Measurements from ENCODE around the gene PEX10.
"Not testable (repeated sequence)": the region's sequence is repeated elsewhere in the genome, so short reads cannot be mapped to it uniquely, and the experiment has no call there.

PEX10 gene

DNA sequence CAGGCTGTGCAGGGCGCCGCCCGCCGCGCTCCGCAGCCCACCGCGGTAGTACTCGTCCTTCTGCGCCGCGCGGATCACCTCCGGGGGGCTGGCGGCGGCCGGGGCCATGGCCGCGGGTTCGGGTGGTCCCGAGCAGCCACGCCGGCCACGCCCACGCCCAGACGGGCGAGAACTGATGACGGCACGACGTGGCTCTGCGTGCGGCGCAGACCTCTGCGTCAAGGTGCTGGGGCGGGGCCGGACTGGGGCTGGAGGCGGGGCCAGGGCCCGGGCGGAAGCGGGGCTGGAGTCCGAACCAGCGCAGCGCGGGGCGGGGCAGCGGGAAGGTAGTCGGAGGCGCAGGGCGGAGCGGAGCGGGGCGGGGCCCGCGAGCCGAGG lies at the start of gene PEX10:
Gene PEX10, minus strand, starts transcription at position 170 of the 378 bp plus-strand sequence. Its CDS starts 62 bp downstream, at position 108.
- DNase-seq = peak; percentile 98

- no peak for DNase-seq
These were observed 48.8 kb upstream of the PEX10 start for GRCh38 chr1:2460996-2461751.

DNA sequence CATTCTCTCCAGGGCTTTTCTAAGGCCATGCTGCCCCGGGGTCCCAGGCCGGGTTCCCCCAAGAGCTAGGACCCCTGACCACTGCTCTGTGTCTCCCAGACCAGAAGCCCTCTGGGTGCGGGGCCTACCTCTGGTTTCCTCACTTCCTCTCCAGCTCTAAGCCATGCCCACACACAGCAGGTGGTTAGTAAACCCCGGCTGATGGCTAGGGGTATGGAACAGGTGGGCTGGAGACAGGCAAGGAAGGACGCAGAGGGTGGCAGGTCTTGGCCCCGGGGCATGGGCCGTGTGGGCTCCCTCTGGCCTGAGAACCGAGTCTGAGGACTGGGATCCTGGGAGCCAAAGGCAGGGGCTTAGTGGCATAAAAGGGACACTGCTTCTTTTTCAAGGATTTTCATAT lies 47.8 kb upstream of the PEX10 start:
- DNase-seq = no peak

DNA sequence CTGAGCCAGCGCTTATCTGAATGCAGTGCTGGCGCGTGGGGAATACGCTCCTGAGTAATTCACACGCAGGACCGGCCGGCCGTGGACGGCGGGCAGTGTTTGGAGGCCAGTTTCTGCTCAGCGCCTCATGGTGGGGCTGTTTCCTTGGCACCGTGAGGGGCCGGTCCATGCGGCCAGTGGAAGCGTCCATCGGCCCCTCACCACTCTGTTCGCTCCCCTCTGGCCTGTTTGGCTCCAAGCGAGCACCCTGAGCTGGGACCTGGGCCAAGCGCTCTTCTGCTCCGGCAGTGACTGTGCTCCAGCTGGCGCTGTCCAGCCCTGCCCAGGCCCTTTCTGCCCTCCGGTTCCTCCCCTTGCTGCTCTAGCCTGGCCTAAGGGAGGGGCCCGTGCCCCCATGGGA lies 47.4 kb upstream of the PEX10 start:
- DNase-seq = no peak

- DNase-seq = not testable (repeated sequence)
These were observed 46.9 kb upstream of the PEX10 start for GRCh38 chr1:2459102-2459753.

DNA sequence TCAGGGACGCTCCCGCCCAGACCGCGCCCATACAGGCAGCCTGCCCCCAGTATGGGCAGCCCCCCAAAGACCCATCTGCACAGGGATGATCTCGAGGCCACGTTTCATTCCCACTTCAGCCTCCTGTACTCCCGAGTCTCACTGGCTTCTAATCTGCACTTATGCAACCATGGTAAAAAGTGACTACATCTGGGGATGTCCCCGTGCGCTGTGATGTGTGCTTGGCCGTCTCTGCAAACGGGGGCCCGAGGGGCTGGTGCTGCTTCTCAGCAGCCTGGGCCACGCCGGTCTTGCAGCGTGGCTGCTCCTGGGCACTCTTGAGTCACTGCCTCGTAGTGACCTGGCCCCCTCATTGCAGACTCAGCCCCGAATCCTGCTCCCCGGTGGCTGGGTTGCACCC lies 46.3 kb upstream of the PEX10 start:
- no peak for DNase-seq

GRCh38 chr1:2457444-2457843 lies 45.1 kb upstream of the PEX10 start:
- no peak for DNase-seq

DNA sequence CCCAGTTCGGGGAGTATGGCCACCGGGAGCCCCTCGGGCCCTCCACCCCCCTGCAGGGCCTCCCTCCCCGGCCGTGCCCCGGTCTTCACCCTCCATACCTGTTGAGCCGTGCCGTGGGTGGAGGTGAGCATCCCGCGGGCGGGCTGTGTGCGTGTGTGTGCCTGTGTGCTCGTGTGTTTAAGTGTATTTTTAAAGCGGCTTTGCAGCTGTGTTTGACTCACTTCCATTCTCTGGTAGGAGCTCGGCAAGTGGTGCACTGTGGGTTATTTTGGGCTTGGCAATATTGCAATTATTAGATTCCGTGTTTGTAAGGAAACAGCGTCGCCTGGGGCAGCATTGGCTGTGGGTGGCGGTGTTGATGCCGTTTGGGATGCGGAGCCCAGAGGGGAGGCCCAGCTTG lies 43.4 kb upstream of the PEX10 start:
- DNase-seq = no peak

DNA sequence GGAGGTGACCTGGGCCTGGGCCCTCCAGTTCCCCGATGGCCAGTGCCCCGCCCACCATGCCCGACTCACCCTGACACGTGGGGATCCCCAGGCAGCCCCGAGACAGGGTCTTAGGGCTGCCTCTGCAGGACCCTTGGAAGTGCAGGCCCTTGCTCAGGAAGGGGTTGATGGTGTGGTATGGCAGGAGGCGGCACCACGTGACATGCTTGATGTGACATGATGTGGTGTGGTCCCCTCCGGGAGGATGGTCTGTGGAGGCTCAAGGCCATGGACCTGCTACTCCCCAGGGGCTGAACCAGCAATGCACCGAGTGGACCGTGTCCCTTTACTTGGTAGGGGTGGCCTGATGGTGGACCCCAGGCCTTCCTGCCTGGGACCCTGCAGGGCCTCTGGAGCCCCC lies 41.9 kb upstream of the PEX10 start:
- DNase-seq = no peak

GRCh38 chr1:2452932-2453315 lies 40.6 kb upstream of the PEX10 start:
- no peak for DNase-seq

DNA sequence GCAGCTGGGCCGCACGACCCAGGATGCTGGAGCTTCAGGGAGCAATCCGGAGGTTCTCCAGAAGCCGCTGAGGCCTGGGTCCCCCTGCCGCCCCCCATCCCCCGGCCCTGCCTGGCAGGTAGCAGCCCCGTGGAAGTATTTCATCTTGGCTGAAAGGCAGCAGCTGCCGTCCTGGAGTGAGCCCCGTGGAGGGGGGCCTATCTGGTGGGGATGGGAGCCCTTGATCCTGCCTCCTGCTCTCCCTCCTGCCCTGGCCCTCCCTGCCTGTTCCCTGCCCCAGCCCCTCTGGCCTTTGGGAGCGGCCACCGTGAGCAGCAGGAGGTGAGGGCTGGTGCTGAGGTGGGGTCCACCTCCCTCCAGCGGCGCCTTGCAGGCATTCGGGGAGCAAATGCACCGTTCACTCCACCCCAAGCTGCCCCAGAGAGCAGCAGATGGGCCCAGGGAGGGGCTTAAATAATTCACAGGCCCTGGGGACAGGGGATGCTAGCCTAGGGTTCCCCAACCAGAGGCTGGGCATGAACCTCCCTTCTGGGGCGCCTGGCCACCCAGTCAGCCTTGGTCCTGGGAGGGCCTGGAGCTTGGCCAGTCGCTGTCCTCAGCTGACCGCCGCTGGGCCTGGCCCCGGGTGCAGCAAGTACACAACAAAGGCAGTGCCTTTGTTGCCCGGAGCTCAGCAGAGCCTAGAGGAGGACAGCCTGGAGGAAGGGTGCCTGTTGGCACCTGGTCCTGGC lies 40.0 kb upstream of the PEX10 start:
- DNase-seq = no peak

DNA sequence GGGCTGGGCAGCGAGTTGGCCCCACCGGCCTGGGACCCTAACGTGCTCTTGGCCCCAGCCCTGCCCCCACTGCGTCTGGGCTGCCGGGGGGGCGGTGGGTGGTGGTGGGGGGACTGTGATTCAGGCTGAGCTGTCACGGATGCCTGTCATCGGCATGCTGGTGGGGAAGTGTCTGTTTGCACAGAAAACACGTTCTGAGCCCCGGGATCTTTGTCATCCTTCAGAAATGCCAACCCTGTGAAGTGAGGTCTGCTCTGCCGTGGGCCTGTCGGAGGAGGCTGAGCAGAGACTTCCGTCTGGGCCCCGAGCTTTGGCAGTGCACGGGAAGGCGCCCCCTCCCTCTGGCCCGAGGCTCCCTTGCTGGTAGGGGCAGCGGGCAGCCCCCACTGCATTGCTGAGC lies 39.4 kb upstream of the PEX10 start:
- DNase-seq = no peak

GRCh38 chr1:2449636-2450454 lies 37.5 kb upstream of the PEX10 start:
- no peak for DNase-seq

DNA sequence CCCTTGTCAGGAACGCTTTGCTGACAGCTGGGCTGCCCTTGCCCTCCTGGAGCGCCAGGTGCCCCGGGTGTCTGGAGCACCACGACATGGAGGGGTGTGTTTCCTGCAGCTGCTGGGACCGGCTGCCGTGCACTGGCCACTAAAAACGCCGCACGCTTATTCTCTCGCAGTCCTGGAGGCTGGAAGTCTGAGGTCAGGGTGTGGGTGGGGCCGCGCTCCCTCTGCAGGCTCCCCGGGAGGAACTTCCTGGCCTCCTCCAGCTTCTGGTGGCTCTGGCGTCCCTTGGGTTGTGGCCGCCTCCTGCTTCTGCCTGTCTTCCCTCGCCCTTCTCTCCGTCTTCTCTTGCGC lies 35.7 kb upstream of the PEX10 start:
- no peak for DNase-seq

- no peak for DNase-seq
These were observed 35.1 kb upstream of the PEX10 start for GRCh38 chr1:2447276-2448097.

GRCh38 chr1:2446861-2447260 lies 34.5 kb upstream of the PEX10 start:
- DNase-seq = no peak

DNA sequence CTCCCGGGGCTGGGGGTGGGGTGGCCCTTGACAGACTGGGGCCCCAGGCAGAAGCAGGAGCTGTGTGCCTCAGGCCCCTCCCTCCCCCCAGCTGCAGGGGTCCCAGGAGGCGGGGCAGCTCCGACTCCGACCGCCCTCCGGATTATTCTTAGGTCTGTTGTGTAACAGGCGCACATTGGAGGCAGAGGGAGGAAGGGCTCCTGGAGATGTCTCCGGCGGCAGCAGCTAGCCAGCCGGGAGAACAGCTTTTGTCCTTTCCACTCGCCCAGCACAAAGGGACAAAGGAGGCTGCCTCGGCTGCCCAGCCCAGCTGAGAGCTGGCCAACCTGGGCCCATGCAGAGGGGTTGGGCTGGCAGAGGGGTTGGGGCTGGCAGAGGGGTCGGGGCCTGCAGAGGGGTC lies 34.0 kb upstream of the PEX10 start:
- DNase-seq = no peak

GRCh38 chr1:2445823-2446215 lies 33.5 kb upstream of the PEX10 start:
- no peak for DNase-seq

DNA sequence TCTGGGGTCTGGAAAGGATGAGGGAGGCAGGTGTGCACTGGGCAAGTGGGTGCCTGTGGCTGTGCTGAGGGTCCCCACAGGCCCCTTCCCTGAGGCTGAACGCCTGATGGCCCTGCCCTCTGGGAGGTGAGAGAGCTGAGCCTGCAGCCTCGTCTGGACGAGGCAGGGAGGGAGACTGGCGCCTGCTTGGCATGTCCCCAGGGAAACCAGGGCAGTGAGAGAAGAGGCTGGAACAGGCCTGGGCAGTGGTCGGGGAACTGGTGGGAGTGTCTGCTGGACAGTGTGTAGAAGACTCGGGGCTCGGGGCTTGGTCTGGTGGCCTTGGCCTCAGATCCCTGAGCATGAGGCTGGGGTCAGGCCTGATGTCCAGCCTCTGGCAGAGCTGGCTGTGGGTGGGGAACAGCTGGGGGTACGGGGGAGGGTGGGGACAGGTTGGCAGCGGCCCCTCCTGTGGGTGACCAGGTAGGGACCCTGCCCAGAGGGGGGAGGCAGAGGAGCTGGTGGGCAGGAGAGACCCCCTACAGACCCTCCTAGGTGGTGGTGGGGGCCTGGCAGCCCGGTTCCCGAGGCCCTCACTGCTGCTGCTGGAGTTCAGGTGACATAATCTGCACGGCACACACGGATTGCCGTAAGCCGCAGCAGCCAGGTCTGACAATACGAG lies 32.9 kb upstream of the PEX10 start:
- no peak for DNase-seq

DNA sequence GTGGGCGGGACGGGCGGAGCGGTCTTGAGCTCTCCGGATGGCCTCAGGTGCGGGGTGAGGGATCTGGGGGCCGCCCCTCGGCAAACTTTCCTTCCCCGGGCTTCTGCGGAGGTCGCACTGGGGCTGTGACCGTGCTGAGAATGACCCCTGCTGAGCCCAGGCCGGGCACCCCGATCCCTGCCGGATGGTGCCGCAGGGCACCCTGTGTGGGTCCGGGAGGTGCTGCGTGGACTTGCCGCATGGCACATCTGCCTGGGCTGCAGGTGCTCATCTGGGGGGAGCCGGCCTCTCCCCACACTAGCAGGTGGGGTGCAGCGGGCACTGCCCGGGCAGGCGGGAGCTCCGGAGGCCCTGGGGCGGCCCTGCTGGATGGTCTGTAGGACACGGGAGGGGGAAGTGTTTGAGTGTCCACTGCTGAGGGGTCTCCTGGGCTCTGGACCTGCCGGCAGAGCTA lies 31.8 kb upstream of the PEX10 start:
- DNase-seq = no peak

GRCh38 chr1:2443277-2444137 lies 31.1 kb upstream of the PEX10 start:
- peak; percentile 13 for DNase-seq
